Measurements from ENCODE around the gene USP44.

Gene USP44

DNA sequence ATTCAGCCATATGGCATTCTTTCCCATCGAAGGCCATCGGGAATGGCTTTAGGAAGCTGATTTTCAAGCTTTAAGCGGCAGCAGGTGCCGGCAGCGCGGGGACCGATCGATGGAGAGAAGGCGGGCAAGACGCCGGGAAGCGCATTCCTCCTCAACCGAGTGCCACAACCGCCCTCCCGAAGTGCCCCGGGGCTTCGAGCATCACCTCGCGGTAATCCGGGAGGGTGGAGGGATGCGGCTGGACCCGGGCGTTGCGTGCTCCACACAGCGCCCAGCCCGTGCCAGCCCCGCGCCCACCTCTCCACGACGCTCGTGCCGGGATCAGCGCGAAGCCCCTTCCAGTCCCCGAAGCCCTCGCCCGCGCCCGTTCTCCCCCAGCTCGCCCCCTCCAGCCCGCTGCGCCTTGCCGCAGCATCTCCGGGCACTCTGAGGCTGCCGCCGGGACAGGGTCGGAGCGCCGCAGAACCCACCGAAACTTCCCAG, 3.2 kb downstream of the USP44 start:
- no peak for DNase-seq

DNA sequence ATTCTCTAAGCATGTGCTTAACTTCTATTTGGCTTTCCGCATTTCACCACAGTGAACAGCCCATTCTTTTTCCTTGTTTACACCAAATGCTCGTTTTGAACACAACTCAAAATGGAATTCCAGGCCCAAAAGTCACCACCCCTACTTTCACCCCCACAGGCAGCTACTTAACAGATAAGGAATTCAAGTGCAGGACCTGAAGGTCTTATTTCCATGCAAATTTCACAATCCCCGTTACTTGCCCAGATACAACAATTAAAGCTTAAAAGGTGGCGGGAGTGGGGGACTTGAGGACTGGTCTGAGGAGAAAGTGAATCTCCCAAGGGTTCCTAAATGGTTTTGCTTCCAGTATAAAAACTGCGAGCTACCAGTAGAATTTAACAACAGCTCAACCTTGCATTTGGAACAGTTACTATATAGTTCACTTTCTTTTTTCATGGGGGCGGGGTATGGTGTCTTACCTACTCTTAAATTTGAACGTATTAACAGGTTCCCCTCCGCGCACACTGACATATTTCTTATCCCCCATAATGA, 3.7 kb downstream of the USP44 start:
- no peak for DNase-seq

DNA sequence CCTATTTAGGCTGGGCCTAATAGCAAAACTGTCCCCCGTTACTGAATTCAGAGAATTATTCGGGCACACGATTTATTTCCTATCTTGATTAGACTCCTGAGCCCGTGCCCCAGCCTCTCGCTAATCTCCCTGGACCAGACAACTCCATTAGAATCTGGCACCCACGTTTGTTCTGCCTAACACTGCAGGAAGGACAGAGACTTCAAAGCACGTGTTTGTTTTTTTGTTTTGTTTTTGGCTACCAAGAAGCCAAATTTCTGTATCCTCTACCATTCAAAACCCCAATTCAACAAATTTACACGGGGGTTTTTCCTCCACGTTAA, 4.8 kb downstream of the USP44 start:
- DNase-seq: no peak

GRCh38 chr12:95545731-95546490, 5.4 kb downstream of the USP44 start:
- DNase-seq: peak; percentile 82

DNA sequence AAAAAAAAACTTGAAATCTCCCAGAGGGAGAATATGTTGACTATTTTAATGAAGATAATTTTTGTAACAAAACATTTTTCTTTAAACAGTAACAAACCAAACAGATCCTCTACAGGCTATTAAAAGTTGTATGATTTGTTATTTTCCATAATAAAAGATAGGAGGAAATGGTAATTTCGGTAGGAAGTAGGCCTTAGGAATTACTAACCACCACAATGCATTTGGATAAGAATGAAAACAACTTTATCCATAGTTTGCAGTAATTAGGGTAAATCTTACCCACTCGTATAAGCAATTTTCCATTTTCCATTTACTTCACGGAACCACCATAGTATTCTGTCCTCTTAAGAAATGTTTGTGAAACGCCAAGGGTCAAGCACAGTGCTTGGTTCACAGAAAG, 6.0 kb downstream of the USP44 start:
- DNase-seq: no peak

GRCh38 chr12:95544756-95545155, 6.5 kb downstream of the USP44 start:
- no peak for DNase-seq

GRCh38 chr12:95543305-95543704, 8.0 kb downstream of the USP44 start:
- no peak for DNase-seq

GRCh38 chr12:95541436-95541835, 9.8 kb downstream of the USP44 start:
- no peak for DNase-seq

- no peak for DNase-seq
Observed at GRCh38 chr12:95538656-95539055, 12.6 kb downstream of the USP44 start.

DNA sequence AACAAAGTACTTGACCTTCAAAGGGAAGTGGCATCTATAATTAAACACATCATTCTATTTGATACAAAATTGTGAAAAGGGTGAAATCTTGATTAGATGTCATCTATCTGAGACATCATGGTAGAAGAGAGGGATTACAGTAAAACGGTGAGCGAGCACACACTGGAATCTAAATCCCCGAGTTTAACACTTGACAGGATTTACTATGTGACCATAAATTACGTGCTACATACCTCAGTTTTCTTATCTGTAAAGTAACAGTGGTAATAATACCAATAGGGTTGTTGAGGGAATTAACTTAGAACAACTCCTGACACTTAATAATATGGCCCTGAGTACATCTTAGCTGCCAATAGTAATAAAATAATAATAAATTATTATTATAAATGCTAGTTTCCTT, 13.3 kb downstream of the USP44 start:
- no peak for DNase-seq

DNA sequence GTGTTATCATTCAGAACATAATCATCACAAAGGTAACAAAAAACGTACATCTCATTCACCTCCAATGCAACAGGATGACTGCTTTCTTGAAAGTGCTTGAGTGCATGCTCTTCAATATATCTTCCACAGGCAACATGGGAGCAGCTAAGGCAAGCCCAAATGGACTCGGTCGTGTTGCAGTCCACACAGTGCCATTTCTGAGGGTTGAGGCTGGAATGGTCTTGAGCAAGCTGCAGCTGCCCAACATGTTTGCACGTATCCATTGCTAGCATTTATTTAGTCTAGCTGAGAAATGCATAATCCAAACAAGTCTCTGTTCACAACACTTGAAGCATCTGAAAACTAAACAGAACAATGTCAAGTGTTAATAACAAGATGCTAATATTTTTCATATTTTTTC, 17.3 kb downstream of the USP44 start:
- DNase-seq: no peak

- no peak for DNase-seq
Observed at GRCh38 chr12:95532851-95533250, 18.4 kb downstream of the USP44 start.

DNA sequence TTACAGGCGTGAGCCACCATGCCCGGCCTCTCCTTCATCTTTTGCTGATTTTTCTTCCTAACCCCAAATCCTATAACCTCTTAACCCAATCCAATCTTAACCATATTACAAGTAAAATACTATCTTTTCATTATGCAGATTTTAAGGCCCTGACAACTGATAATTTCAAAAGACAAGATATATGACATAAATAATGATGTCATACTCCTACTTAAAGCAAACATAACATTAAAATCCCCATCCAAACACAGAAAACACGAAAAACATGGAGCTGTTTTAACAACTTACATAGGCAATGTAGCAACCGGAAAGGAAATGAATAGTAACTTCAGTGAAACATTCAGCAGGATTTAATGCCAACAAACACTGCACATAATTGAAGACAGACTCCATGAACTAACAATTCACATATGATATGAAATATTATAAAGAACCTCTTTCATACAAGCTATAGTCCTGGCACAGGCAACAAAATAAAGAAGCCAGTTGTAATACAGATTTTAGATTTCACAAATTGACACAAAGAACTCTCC, 21.5 kb downstream of the USP44 start:
- DNase-seq: no peak

GRCh38 chr12:95528431-95528830, 22.8 kb downstream of the USP44 start:
- no peak for DNase-seq

DNA sequence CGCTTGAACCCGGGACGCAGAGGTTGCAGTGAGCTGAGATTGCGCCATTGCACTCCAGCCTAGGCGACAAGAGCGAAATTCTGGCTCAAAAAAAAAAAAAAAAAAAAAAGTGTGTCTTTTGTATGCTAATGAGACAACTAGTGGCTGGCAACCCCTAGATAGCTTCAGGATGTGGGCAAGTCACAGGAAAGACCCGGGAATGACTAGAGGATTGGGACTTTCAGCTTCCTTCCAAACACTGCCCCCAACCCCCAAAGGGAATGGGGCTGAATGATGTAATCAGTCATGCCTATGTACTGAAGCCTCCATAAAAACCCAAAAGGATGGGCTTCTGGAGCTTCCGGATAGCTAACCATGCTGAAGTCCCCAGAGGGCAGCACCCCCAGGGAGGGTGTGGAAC, 28.6 kb downstream of the USP44 start:
- no peak for DNase-seq

DNA sequence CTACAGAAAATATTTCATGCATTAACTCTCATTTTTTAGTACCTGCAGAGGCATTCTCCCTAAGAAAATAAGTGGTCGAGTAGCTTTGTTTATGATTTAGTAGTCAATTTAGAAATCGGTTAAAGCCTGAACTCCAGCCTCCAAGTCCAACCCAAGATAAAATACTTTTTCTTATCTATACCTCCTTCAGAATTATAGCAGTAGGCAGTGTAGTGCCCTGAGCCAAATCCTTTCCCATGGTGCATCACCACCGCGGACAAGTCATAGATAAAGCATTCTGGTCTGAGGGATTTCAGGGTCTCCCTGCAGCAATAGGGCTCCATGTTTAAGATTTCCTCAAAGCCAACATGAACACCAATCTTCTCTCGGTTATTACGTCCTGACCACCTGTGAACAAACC, 30.5 kb downstream of the USP44 start:
- DNase-seq: no peak

GRCh38 chr12:95518944-95519343, 32.3 kb downstream of the USP44 start:
- DNase-seq: no peak

GRCh38 chr12:95517246-95517645, 34.0 kb downstream of the USP44 start:
- DNase-seq: no peak

GRCh38 chr12:95516757-95517156, 34.5 kb downstream of the USP44 start:
- no peak for DNase-seq

- DNase-seq: no peak
Observed at GRCh38 chr12:95515197-95515596, 36.1 kb downstream of the USP44 start.

DNA sequence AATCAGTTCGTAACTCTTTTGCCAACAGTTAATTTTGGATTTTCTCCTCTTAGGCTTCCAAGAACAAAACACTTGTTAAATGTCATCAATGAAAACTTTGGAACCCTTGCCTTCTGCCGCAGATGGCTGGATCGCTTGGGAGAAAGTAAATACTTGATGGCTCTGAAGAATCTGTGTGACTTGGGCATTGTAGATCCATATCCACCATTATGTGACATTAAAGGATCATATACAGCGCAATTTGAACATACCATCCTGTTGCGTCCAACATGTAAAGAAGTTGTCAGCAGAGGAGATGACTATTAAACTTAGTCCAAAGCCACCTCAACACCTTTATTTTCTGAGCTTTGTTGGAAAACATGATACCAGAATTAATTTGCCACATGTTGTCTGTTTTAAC, 37.7 kb downstream of the USP44 start:
- DNase-seq: no peak

DNA sequence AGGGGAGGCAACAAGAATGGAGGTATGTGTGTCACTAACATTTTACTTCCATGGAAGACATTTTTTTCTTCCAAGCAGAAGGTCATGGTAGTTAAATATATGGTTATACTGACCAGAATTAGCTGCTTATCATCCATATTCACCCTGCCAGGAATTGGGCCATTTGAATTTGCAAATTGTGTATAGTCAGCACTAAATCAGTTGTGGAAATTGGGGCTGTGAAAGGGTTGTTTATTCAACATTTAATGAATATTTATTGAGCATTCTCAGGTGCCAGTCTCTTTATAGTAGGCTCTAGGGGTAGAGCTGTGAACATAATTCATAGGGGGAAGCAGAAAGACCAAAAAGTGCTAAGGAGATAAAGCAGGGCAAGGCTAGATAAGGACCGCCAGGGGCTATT, 39.3 kb downstream of the USP44 start:
- DNase-seq: no peak

DNA sequence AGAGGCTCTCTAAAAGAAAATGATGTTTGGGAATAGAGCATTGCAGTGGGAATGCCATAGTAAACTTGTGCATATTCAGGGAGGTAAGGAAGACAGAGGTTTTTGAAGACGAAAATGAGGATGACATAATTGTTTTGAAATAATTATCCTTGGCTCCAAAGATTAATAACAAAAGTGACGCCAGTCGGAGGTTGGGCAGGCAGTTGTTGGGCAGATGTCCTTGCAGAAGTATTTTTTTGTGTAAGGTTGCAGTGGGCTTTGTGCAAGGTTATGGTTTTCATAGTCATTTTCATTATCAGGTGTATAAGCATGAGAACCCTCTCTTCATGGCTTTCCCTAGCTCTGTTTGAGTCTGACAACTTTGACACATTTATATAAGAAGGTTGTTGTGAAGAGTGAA, 42.0 kb downstream of the USP44 start:
- no peak for DNase-seq

- DNase-seq: no peak
Observed at GRCh38 chr12:95506707-95507523, 44.4 kb downstream of the USP44 start.

All from COR-L47 (cell line).